ENCODE data around the gene PAFAH1B1.

The PAFAH1B1 gene

GRCh38 chr17:2700491-2701141, 107.2 kb downstream of the PAFAH1B1 start:
- no peak overlapping the region for H3K4me3 ChIP-seq (ENCODE audit: low read depth, low read length)
- no peak for TF ChIP-seq CTCF (IDR thresholded peaks at IDR 0.05; ENCODE audit: control insufficient read depth, extremely low read depth, insufficient read depth)
- no peak for DNase-seq (ENCODE audit: low read depth)

- DNase-seq (ENCODE audit: low read depth) = no peak
- TF ChIP-seq CTCF (IDR thresholded peaks at IDR 0.05; ENCODE audit: control insufficient read depth, extremely low read depth, insufficient read depth) = no peak
- no peak overlapping the region for H3K4me3 ChIP-seq (ENCODE audit: low read depth, low read length)
These were observed 107.9 kb downstream of the PAFAH1B1 start for GRCh38 chr17:2701161-2701995.

GRCh38 chr17:2701996-2702741, 108.7 kb downstream of the PAFAH1B1 start:
- DNase-seq (ENCODE audit: low read depth) = no peak

GRCh38 chr17:2703181-2703580, 109.7 kb downstream of the PAFAH1B1 start:
- DNase-seq (ENCODE audit: low read depth) = no peak
- TF ChIP-seq CTCF (IDR thresholded peaks at IDR 0.05; ENCODE audit: control insufficient read depth, extremely low read depth, insufficient read depth) = no peak
- no peak overlapping the region for H3K4me3 ChIP-seq (ENCODE audit: low read depth, low read length)

More at GRCh38 chr17:2701996-2702741, 108.7 kb downstream of the PAFAH1B1 start:
- no peak for TF ChIP-seq CTCF (IDR thresholded peaks at IDR 0.05; ENCODE audit: control insufficient read depth, extremely low read depth, insufficient read depth)
- no peak overlapping the region for H3K4me3 ChIP-seq (ENCODE audit: low read depth, low read length)

GRCh38 chr17:2703606-2704005, 110.2 kb downstream of the PAFAH1B1 start:
- no peak for TF ChIP-seq CTCF (IDR thresholded peaks at IDR 0.05; ENCODE audit: control insufficient read depth, extremely low read depth, insufficient read depth)

GRCh38 chr17:2704031-2704889, 110.8 kb downstream of the PAFAH1B1 start:
- no peak for TF ChIP-seq CTCF (IDR thresholded peaks at IDR 0.05; ENCODE audit: control insufficient read depth, extremely low read depth, insufficient read depth)
- H3K4me3 ChIP-seq (ENCODE audit: low read depth, low read length) = no peak overlapping the region
- no peak for DNase-seq (ENCODE audit: low read depth)

More at GRCh38 chr17:2703606-2704005, 110.2 kb downstream of the PAFAH1B1 start:
- no peak overlapping the region for H3K4me3 ChIP-seq (ENCODE audit: low read depth, low read length)
- no peak for DNase-seq (ENCODE audit: low read depth)
